Muscle layer of duodenum (tissue), 2 donors: ENCODE data around the gene RIC3.

Experiments
- H3K27ac ChIP-seq: one replicate; pipeline ENCODE4 v1.7.0; 2013; ENCODE audit warnings: mild to moderate bottlenecking, low read length
- H3K27me3 ChIP-seq: one replicate; pipeline ENCODE4 v1.7.0; 2013; ENCODE audit warnings: low read depth, mild to moderate bottlenecking, control low read depth, low read length
- H3K36me3 ChIP-seq, 2 donors: one replicate each; pipeline ENCODE4 v1.7.0; 2013; ENCODE audit warnings: low read length in 2 of 2, control low read depth in 1 of 2, mild to moderate bottlenecking in 1 of 2; ENCODE audit not compliant: insufficient read depth in 2 of 2, control insufficient read depth in 1 of 2
- H3K4me1 ChIP-seq, 2 donors: one replicate each; pipeline ENCODE4 v1.7.0; 2013; ENCODE audit warnings: low read length in 2 of 2, mild to moderate bottlenecking in 2 of 2, control low read depth in 1 of 2, moderate library complexity in 1 of 2; ENCODE audit not compliant: insufficient read depth in 2 of 2, control insufficient read depth in 1 of 2
- H3K4me3 ChIP-seq, 2 donors: one replicate each; pipeline ENCODE4 v1.7.0; 2013; ENCODE audit warnings: low read length in 2 of 2, low read depth in 1 of 2, mild to moderate bottlenecking in 1 of 2
- H3K9me3 ChIP-seq, 2 donors: one replicate each; pipeline ENCODE4 v1.7.0; 2013; ENCODE audit warnings: low read length in 2 of 2, control low read depth in 1 of 2, mild to moderate bottlenecking in 1 of 2; ENCODE audit not compliant: control insufficient read depth in 1 of 2
- donor health status: healthy.

Gene RIC3

DNA sequence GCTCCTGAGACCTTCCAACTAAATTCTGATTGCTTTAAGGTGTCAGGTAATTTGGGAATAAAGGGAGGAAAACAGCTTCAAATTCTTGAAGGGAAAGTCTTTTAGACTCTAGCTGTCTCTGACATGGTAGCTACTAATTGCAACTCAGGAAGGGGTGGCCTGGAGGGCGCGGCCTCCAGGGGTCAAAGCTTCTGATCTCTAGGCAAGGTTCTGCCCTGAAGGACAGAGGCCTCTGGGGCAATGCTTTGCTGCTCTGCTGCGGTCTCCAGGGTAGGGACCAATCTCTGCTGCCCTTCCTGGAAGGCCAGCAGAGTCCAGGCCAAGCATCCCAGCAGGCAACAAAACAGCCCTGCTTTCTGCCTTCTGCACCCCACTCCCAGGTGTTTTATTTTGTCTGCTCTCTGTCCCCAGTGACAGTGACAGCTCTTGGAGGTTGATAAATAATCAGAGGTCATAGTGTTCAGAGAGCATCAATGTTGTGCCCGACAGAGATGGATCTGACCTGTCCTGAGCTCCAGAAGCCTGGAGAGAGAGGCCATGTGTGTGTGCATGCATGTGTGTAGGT is 89.6 kb downstream of the RIC3 start:
- Histone ChIP-seq H3K36me3 (no peaks in the 10 kb centered on the region), H3K4me1 (peaks cover 0 to 19% of the 10 kb centered on the region in 2 donors), H3K9me3 (no peaks in the 10 kb centered on the region), H3K4me3 (no peak overlapping the region), H3K27me3 (no peaks in the 10 kb centered on the region), H3K27ac (no peak overlapping the region)

DNA sequence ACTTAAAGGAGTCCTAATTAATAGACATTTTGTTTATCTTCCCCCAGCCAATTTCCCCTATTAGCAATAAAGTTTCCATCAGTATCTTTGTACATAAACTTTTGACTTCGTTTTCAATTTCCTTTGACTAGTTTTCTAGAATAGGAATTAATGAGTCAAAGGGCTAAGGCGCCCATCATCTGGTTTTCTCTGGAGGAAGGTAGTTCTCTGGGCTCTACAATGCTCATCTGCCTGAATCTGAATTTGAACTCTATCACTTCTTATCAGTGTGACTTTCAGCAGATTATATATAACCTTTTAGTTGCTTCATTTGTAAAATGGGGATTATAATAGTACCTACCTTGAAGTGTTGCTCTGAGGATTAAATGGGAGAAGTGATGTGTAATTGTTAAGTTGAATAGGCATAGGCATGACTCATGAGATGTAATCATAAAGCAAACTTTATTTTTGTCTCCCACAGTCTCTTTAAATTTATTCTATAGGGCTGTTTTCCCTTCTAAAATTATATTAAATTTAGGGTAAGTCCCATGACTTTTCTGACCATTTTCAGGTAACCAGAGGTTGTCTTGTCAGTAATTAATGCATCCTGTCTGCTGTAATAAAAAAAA is 93.6 kb downstream of the RIC3 start:
- Histone ChIP-seq H3K4me3 (no peak overlapping the region), H3K27me3 (no peaks in the 10 kb centered on the region), H3K27ac (no peak overlapping the region), H3K36me3 (no peaks in the 10 kb centered on the region), H3K4me1 (no peaks in the 10 kb centered on the region), H3K9me3 (no peaks in the 10 kb centered on the region)

DNA sequence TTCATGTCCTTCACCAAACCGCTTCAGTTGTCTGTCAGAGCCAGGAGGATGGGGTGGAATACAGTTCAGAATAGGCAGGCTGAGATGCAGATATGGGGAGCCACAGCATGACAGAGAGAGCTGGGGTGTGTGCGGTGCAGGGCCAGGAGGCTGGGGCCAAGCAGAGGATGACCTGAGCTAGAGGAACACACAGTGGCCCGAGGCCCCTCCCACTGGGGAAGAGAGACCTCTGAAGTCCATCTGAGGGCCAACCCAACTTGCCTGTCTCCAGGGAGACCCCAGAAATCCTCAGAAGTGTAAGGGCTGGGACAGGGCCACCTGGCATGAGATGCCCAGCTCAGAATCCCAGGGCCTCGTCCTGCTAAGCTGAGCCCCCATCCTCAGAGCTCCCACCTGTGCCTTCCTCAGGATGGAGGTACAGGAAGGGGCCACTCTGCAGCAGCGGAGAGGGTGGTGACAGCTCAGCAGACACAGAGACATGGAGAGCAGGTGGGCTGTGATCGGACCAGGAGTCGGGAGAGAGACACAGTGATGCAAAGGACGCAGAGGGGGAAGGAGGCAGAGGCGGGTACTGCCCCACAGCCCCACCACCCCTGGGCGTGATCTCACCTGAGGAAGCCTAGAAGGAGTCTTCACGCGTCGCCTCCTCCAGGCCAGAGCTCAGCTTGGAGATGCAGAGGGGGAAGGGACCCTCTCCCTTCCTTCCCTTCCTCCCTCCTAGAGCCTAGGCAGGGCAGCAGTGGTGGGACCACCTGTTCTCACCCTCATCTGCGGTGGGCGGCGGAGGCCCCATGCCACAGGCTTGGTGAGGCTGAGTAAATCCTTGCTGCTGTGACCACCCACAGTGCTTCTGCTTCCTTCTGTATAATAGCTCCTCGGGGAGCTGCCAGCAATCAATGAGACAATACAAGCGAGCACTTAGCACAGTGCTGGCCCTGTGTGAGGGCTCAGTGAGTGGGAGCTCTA is 96.9 kb downstream of the RIC3 start:
- no peak overlapping the region for H3K27ac ChIP-seq
- peaks cover 0 to 25% of the 10 kb centered on the region in 2 donors for H3K4me1 ChIP-seq
- no peaks in the 10 kb centered on the region for H3K9me3 ChIP-seq
- no peaks in the 10 kb centered on the region for H3K36me3 ChIP-seq
- no peaks in the 10 kb centered on the region for H3K27me3 ChIP-seq
- H3K4me3 ChIP-seq = no peak overlapping the region

DNA sequence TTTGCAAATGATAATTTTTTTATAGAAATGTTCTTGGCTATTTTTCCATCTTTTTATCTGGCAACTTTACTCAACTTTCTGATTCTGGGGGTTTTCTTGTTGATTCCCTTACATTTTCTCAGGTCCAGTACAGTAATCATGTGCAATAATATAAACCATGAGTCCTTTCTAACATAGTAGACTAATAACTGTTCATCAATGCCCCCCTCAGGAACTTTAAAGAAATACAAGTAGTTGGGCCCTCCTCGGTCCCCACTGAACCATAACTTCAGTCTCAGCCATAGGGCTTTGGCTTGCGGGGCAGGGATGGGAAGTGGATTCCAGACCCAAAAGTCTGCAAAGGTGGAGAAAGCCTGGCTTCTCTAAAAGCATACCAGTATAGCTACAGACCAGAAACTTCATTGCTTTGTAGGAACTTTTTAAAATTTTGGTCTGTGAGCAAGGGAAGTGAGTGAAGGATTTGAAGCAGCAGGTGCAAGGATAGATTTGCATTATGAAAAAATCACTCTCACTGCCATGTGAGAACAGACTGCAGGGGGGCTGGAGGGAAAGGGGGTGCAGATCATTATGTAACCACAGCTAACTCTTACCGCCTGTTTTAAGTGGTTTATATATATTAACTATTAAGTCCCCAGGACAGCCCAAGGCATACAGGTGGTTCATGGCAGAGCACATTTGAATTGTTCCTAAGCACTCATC is 98.3 kb downstream of the RIC3 start:
- no peaks in the 10 kb centered on the region for H3K27me3 ChIP-seq
- no peak overlapping the region for H3K4me3 ChIP-seq
- peaks cover 0 to 37% of the 10 kb centered on the region in 2 donors for H3K4me1 ChIP-seq
- no peaks in the 10 kb centered on the region for H3K36me3 ChIP-seq
- H3K9me3 ChIP-seq = no peaks in the 10 kb centered on the region
- no peak overlapping the region for H3K27ac ChIP-seq

DNA sequence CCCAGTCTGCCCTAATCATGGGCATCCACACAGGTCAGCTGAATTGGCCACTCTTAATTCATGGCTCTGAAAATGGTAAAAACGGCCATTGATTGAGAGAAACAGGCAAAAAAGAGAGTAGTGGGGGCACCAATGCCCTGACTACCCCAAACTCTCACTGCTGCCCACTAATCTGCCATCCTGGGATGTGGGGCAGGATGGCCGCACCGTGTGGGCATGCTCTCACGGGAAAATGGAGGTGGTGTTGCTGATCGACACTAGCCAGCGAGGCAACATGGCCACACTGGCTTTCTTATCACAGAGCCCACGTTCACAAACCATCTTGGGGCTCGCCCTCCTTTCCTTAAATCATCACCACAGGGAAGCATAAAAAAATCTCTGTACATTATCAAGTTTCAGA is 99.1 kb downstream of the RIC3 start:
- no peak overlapping the region for H3K4me3 ChIP-seq
- H3K9me3 ChIP-seq = no peaks in the 10 kb centered on the region
- H3K27ac ChIP-seq = no peak overlapping the region
- H3K4me1 ChIP-seq = peaks cover 0 to 37% of the 10 kb centered on the region in 2 donors
- no peaks in the 10 kb centered on the region for H3K27me3 ChIP-seq
- no peaks in the 10 kb centered on the region for H3K36me3 ChIP-seq

DNA sequence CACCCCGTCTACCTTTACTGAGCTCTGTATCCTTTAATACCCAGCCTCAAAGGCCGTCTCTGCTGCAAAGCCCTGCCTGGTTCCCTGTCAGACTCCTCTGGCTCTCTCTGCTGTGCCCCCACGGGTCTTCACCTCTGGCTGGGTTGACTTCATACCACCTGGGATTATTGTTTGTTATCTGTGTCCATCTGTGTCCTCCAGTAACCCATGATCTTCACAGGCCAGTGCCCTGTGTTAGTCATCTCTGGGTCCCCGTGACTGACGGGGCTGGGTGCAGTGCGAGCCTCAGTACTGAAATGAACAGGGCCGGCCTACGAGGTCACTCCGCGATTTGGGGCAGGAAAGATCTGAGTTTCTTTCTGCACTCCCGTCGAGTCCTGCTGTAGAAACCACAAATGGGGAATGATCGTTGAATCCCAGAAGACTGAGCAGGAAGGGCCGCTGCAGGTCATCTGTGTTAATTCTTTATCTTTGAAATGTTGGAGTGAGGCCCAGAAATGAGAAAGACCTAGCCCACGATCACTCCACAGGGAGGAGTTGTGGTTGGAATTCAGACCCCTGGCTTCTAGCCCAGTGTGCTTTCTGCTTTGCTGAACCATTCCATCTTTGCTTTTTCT is 100.1 kb downstream of the RIC3 start:
- Histone ChIP-seq H3K4me3 (peak overlapping the region in 1 of 2 donors; percentile 17), H3K4me1 (peaks cover 5 to 47% of the 10 kb centered on the region in 2 donors), H3K36me3 (no peaks in the 10 kb centered on the region), H3K27me3 (no peaks in the 10 kb centered on the region), H3K27ac (no peak overlapping the region), H3K9me3 (no peaks in the 10 kb centered on the region)

DNA sequence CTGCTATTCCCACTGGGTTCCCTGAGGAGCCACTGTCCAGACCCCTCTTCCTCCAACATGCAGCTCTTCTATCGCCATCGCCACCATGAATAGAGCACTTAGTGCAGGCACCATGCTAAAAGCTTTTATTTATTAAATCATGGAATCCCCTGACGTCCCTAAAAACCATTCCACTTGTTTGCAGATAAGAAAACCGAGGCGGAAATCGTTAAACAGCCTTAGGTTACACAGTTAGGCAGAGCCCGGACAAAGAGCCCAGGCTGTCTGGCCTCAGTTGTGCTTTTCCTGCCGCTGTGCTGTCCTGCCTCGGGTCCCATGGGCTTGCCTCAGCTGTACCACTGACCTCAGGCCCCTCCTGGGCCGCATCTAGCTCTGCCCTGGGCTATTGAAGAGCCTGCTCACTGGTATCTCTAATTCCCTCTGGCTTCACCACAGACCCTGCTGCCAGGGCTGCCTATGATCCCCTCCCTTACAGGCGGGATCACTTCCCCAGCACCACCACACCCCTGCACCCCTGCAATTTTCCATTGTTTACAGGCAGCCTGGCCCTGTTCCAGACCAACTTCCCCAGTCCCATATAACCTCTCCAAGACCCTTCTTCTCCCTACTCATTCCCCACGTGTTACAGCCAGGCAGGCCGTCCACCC is 100.8 kb downstream of the RIC3 start:
- Histone ChIP-seq H3K27ac (no peak overlapping the region), H3K9me3 (no peaks in the 10 kb centered on the region), H3K4me1 (peaks cover 10 to 49% of the 10 kb centered on the region in 2 donors), H3K4me3 (no peak overlapping the region), H3K36me3 (no peaks in the 10 kb centered on the region), H3K27me3 (no peaks in the 10 kb centered on the region)

DNA sequence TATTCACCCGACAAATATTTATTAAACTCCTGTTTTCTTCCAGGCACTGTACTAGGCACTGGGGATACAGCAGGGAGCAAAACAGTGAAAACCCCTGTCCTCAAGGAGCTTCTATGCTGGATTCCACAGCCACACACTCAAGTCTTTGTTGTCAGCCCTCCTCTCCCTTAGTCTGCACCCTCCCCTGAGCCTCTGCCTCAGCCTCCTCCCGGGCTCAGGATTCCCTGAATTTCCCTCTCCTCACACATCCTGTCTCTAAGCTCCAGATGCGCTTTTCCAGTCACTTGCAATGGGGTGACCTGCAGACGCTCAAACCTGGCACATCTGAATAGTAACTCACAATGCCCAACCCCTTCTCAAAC is 101.3 kb downstream of the RIC3 start:
- Histone ChIP-seq H3K27ac (no peak overlapping the region), H3K27me3 (no peaks in the 10 kb centered on the region), H3K4me3 (no peak overlapping the region), H3K4me1 (peaks cover 15 to 54% of the 10 kb centered on the region in 2 donors), H3K36me3 (no peaks in the 10 kb centered on the region), H3K9me3 (no peaks in the 10 kb centered on the region)

DNA sequence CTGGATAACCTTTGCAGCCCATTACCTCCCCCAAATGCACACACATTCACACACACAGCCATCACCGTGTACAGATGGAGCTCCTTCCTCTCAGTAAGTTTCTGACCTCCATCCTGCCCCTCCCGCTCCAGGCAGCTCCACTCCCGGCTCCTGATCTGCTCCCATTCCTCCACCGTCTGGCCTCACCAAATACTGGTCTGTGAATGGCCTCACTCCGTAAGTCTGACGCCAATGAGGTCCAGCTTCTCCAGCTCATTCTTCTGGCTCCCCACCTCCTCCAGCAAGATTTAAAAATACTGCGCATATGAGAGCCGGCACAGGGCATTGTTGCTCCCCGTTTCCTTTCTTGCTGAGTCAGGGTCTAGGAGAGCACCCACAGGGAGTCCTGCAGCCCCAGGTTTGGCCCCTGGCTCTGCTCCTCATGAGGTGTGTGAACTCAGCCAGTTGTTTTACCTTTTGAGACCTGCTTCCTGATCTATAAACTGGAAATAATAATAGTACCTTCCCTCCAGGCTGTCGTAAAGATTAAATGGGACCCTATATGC is 101.8 kb downstream of the RIC3 start:
- Histone ChIP-seq H3K4me1 (peaks cover 18 to 60% of the 10 kb centered on the region in 2 donors), H3K27me3 (no peaks in the 10 kb centered on the region), H3K9me3 (no peaks in the 10 kb centered on the region), H3K27ac (no peak overlapping the region), H3K36me3 (no peaks in the 10 kb centered on the region), H3K4me3 (no peak overlapping the region)

DNA sequence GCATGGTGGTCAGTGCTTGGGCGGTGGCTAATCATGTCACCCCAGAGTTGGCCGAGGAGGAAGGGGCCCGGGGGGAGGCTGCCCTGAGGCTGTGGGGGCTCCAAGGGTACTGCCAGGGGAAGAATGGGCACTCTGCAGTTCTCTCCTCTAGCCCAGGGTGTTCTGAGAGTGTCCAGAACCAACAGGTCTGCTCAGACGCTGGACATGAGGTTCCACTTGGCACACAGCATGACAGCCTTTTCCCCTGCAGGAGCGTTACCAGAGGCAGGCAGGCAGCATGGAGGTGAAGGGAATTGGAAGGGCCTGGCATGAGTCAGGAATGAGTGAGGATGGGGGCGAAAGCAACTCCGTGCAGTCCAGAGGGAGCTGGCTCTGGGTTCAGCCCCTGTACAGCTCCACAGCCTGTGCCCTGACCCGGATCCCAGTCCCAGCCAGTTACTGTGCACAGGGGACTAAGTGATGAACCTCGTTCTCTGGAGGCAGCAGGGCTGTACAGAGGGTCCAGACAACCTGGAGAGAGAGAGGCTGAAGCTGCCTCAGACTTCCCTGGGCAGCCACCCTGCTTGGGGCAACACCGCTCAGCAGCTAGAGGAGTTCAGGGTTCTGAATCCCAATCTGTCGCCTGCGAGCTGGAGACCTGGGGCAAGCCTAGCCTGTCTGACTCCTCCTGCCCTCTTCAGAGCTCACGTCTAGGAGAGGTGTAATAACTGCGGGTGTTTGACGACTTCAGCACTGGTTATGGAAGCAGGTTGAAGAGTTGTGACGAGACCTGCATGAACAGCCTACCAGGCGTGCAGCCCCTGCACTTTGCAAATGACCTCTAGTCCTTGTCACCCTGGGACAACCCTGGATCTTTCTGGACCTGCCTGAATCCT is 102.6 kb downstream of the RIC3 start:
- no peaks in the 10 kb centered on the region for H3K27me3 ChIP-seq
- H3K36me3 ChIP-seq = no peaks in the 10 kb centered on the region
- no peaks in the 10 kb centered on the region for H3K9me3 ChIP-seq
- no peak overlapping the region for H3K27ac ChIP-seq
- peaks cover 18 to 65% of the 10 kb centered on the region in 2 donors for H3K4me1 ChIP-seq
- H3K4me3 ChIP-seq = no peak overlapping the region
